ENCODE results near the gene RPS21. TPM values are rescaled to one million over a fixed set of nuclear protein-coding genes. Genes with fewer than 3 reads are reported as not detected.

The RPS21 gene
- total and polyA plus RNA-seq, 2 of the 13 experiments (the other 11 are each of a cell fraction or from before 2014, with no cell fraction given) = 2,647 to 11,063 TPM

DNA sequence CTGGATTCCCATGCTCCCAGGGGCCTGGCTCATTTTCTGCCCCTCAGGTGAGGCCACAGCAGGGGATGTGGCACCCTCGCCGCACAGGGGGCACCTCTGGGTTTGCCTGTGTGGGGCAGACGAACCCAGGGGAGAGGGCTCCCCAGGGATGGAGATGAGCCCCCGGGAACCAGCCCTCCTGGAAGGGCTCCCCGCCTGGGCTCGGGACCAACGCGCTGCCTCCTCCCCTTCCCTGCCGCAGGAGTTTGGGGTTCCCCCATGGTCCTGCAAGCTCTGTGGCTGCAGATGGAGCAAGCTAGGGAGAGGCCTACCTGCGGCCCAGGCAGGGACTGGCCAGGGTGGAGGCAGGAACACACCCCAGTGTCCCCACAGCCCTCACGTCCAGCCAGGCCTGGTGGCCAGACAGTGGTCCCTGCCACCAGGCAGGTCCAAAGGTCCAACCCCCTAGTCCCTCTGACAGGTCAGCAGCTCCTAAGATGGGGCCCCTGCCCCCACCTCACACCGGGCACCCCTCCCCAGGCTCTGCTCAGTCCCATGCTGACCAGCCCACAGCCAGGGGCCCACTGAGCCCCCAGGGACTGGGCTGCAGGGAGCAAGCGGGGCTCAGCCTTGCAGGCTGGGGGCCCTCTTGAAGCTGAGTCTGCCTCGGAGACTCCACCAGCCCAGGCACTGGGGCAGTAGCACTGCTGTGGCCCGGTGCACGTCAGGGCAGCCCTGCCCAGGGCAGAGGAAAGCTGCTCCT lies 33.4 kb upstream of the RPS21 start (continued):
- TF ChIP-seq HNRNPK (IDR thresholded peaks at IDR 0.05; ENCODE audit: low read depth, low read length, poor library complexity, severe bottlenecking) (peak; percentile 31), REPIN1 (CRISPR knock-in tag; IDR thresholded peaks at IDR 0.05; ENCODE audit: borderline replicate concordance, low read depth) (no peak), DPF2 (CRISPR knock-in tag; IDR thresholded peaks at IDR 0.05; ENCODE audit: borderline replicate concordance, low read depth) (0 out of 2 replicates have a peak, but pooled peaks have one; percentile 55), ZSCAN21 (CRISPR knock-in tag; IDR thresholded peaks at IDR 0.05; ENCODE audit: borderline replicate concordance) (0 out of 2 replicates have a peak, but pooled peaks have one; percentile 14), MXD1 (CRISPR knock-in tag; IDR thresholded peaks at IDR 0.05) (0 out of 2 replicates have a peak, but pooled peaks have one; percentile 33), HOXA3 (CRISPR knock-in tag; IDR thresholded peaks at IDR 0.05) (peak; percentile 62; the same call in 1 of the 2 replicates), ZNF616 (CRISPR knock-in tag; IDR thresholded peaks at IDR 0.05; ENCODE audit: low read depth) (0 out of 2 replicates have a peak, but pooled peaks have one; percentile 19), BORCS8-MEF2B (CRISPR knock-in tag; IDR thresholded peaks at IDR 0.05) (0 out of 2 replicates have a peak, but pooled peaks have one; percentile 27), NFKB2 (CRISPR knock-in tag; IDR thresholded peaks at IDR 0.05; ENCODE audit: borderline replicate concordance) (peak; percentile 65; the same call in 1 of the 2 replicates), ZBTB40 (IDR thresholded peaks at IDR 0.05) (no peak), ZBTB40 (CRISPR knock-in tag; IDR thresholded peaks at IDR 0.05) (peak; percentile 68), AGO2 (optimal IDR thresholded peaks at IDR 0.05; ENCODE audit: low read depth, low read length) (peak; percentile 82), KDM6A (CRISPR knock-in tag; IDR thresholded peaks at IDR 0.05; ENCODE audit: low read depth) (peak; percentile 61)
- TF ChIP-seq, protein P1, sequence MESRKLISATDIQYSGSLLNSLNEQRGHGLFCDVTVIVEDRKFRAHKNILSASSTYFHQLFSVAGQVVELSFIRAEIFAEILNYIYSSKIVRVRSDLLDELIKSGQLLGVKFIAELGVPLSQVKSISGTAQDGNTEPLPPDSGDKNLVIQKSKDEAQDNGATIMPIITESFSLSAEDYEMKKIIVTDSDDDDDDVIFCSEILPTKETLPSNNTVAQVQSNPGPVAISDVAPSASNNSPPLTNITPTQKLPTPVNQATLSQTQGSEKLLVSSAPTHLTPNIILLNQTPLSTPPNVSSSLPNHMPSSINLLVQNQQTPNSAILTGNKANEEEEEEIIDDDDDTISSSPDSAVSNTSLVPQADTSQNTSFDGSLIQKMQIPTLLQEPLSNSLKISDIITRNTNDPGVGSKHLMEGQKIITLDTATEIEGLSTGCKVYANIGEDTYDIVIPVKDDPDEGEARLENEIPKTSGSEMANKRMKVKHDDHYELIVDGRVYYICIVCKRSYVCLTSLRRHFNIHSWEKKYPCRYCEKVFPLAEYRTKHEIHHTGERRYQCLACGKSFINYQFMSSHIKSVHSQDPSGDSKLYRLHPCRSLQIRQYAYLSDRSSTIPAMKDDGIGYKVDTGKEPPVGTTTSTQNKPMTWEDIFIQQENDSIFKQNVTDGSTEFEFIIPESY (CRISPR knock-in tag; IDR thresholded peaks at IDR 0.05) = 0 out of 2 replicates have a peak, but pooled peaks have one; percentile 1
- TF ChIP-seq, protein P2, sequence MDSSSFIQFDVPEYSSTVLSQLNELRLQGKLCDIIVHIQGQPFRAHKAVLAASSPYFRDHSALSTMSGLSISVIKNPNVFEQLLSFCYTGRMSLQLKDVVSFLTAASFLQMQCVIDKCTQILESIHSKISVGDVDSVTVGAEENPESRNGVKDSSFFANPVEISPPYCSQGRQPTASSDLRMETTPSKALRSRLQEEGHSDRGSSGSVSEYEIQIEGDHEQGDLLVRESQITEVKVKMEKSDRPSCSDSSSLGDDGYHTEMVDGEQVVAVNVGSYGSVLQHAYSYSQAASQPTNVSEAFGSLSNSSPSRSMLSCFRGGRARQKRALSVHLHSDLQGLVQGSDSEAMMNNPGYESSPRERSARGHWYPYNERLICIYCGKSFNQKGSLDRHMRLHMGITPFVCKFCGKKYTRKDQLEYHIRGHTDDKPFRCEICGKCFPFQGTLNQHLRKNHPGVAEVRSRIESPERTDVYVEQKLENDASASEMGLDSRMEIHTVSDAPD (CRISPR knock-in tag; IDR thresholded peaks at IDR 0.05) = peak; percentile 53

Measured in HepG2 (cell line).